HEK293T (cell line): Measurements from ENCODE around the gene DLX5.

Experiments used
- CTCF ChIA-PET: fragments of 350-600 bp; formaldehyde crosslinking; extraction: SDS; loops from one replicate; lab custom pipeline; 2021; ENCODE audit warnings: antibody characterized with exemption, inconsistent platforms; lab: Yijun Ruan, JAX
- POLR2A ChIA-PET: fragments of 350-600 bp; formaldehyde crosslinking; extraction: SDS; loops from one replicate; lab custom pipeline; 2020; ENCODE audit warnings: antibody characterized with exemption, inconsistent platforms; lab: Yijun Ruan, JAX
- DNase-seq: peaks from one replicate; pipeline ENCODE4 v3.0.0; 2012; ENCODE audit warnings: mixed read lengths; ENCODE audit errors: extremely low spot score
- ARNT ChIP-seq: fragments of 450-650 bp; IDR thresholded peaks from 2 replicates; pipeline ENCODE4 v1.6.1; 2017; ENCODE audit warnings: mild to moderate bottlenecking
- CTBP1 ChIP-seq: fragments of 450-650 bp; IDR thresholded peaks from 2 replicates; pipeline ENCODE4 v1.6.1; 2016; ENCODE audit warnings: borderline replicate concordance
- ELF4 ChIP-seq: fragments of 450-650 bp; IDR thresholded peaks from 2 replicates; pipeline ENCODE4 v1.6.1; 2017; ENCODE audit warnings: antibody characterized with exemption
- FOXK2 ChIP-seq: fragments of 450-650 bp; IDR thresholded peaks from 2 replicates; pipeline ENCODE4 v1.6.1; 2016; ENCODE audit warnings: mild to moderate bottlenecking
- FOXM1 ChIP-seq: fragments of 450-650 bp; IDR thresholded peaks from 2 replicates; pipeline ENCODE4 v1.6.1; 2017; ENCODE audit warnings: mild to moderate bottlenecking, borderline replicate concordance
- HDGF ChIP-seq: fragments of 450-650 bp; IDR thresholded peaks from 2 replicates; pipeline ENCODE4 v1.6.1; 2017; ENCODE audit warnings: antibody characterized with exemption, borderline replicate concordance
- L3MBTL2 ChIP-seq: fragments of 450-650 bp; conservative IDR thresholded peaks from 2 replicates; pipeline ENCODE4 v1.6.1; 2016; ENCODE audit warnings: mild to moderate bottlenecking
- LEF1 ChIP-seq: fragments of 450-650 bp; IDR thresholded peaks from 2 replicates; pipeline ENCODE4 v1.6.1; 2017; ENCODE audit warnings: mild to moderate bottlenecking, borderline replicate concordance
- NFRKB ChIP-seq: fragments of 450-650 bp; IDR thresholded peaks from 2 replicates; pipeline ENCODE4 v1.6.1; 2016; ENCODE audit warnings: mild to moderate bottlenecking, moderate library complexity
- PKNOX1 ChIP-seq: fragments of 450-650 bp; IDR thresholded peaks from 2 replicates; pipeline ENCODE4 v1.6.1; 2016
- SP1 ChIP-seq: fragments of 450-650 bp; IDR thresholded peaks from 2 replicates; pipeline ENCODE4 v1.6.1; 2017
- SUZ12 ChIP-seq: fragments of 450-650 bp; IDR thresholded peaks from 2 replicates; pipeline ENCODE4 v1.6.1; 2016; ENCODE audit warnings: mild to moderate bottlenecking
- TARDBP ChIP-seq: fragments of 450-650 bp; IDR thresholded peaks from 2 replicates; pipeline ENCODE4 v1.6.1; 2016
- ZNF384 ChIP-seq: fragments of 450-650 bp; IDR thresholded peaks from 2 replicates; pipeline ENCODE4 v1.6.1; 2016

The DLX5 gene

GRCh38 chr7:96973986-96974385 is 50.6 kb downstream of the DLX5 start:
- TF ChIP-seq ZNF384, result no peak
- TF ChIP-seq SUZ12, result no peak
- TF ChIP-seq L3MBTL2, result no peak
- TF ChIP-seq FOXM1, result no peak
- TF ChIP-seq FOXK2, result no peak
- TF ChIP-seq PKNOX1, result no peak
- TF ChIP-seq CTBP1, result no peak
- no peak for TF ChIP-seq SP1
- TF ChIP-seq TARDBP, result no peak
- TF ChIP-seq ELF4, result no peak
- no peak for TF ChIP-seq NFRKB

GRCh38 chr7:96970739-96971138 is 53.9 kb downstream of the DLX5 start:
- ChIA-PET POLR2A (no interaction called here), CTCF (no interaction called here)
- DNase-seq, result no peak
- TF ChIP-seq ARNT (no peak), LEF1 (no peak), SP1 (no peak), CTBP1 (no peak), HDGF (no peak)

More at GRCh38 chr7:96973986-96974385, 50.6 kb downstream of the DLX5 start:
- ChIA-PET POLR2A (no interaction called here), CTCF (no interaction called here)
- no peak for DNase-seq
